Activated T-helper 2 cell treated with anti-CD3 and anti-CD28 coated beads, Interferon-gamma antibody, Interleukin-2, Interleukin-4, amounts not matched to agents 10 μg/mL and 5 μg/mL and 100 μg/mL, durations not matched to agents 14 hours and 24 hours and 36 hours (primary cell): ENCODE measurements around the gene SFN. TPM values are rescaled to one million over a fixed set of nuclear protein-coding genes. Genes with fewer than 3 reads are reported as not detected.
"Not testable (repeated sequence)": the region's sequence is repeated elsewhere in the genome, so short reads cannot be mapped to it uniquely, and the experiment has no call there.

Experiments used
- DNase-seq: peaks from one replicate; pipeline ENCODE4 v3.0.0; 2021; ENCODE audit warnings: low spot score
- H3K27ac Mint-ChIP-seq: one replicate; pipeline ENCODE4 v1.8.0; 2021; ENCODE audit warnings: mixed read lengths
- H3K27me3 Mint-ChIP-seq: one replicate; pipeline ENCODE4 v1.8.0; 2021; ENCODE audit warnings: low read depth, mixed read lengths
- H3K36me3 Mint-ChIP-seq: one replicate; pipeline ENCODE4 v1.8.0; 2021; ENCODE audit warnings: low read depth, mixed read lengths
- H3K4me1 Mint-ChIP-seq: one replicate; pipeline ENCODE4 v1.8.0; 2021; ENCODE audit warnings: low read depth, mixed read lengths
- H3K4me3 Mint-ChIP-seq: one replicate; pipeline ENCODE4 v1.8.0; 2021; ENCODE audit warnings: low read depth, mild to moderate bottlenecking, moderate library complexity, mixed read lengths
- H3K9me3 Mint-ChIP-seq: one replicate; pipeline ENCODE4 v1.8.0; 2021; ENCODE audit warnings: mixed read lengths
- intact Hi-C: fragments of 100-400 bp; cut with micrococcal nuclease; formaldehyde crosslinking; loops from one replicate; pipeline ENCODE4 v1.15.1; 2023
- total RNA-seq: library from RNA; stranded (reverse); gene quantifications from 2 replicates; pipeline ENCODE4 v1.2.3, GENCODE V29; 2022

SFN gene
- total RNA-seq, 1 donor from 2014 or later, result 0.62 TPM

DNA sequence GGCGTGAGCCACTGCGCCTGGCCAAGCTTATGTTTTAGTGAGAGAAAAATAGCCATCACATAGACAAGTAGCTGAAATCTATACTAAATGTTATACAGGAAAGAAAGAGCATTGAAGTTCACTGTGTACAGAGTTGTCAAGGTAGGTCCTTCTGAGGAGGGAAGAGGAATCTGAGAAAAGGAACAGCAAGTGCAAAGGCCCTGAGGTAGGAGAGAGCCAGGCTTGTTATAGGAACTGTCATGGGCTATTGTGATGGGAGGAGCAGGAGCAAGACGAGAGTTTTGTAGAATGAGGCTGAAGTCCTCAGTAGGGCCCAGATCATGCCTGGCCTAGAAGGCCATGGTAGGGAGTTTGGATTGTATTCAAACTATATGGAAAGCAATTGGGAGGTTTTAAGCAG is 31.9 kb upstream of the SFN start:
- no peak overlapping the region for H3K4me3 Mint-ChIP-seq

DNA sequence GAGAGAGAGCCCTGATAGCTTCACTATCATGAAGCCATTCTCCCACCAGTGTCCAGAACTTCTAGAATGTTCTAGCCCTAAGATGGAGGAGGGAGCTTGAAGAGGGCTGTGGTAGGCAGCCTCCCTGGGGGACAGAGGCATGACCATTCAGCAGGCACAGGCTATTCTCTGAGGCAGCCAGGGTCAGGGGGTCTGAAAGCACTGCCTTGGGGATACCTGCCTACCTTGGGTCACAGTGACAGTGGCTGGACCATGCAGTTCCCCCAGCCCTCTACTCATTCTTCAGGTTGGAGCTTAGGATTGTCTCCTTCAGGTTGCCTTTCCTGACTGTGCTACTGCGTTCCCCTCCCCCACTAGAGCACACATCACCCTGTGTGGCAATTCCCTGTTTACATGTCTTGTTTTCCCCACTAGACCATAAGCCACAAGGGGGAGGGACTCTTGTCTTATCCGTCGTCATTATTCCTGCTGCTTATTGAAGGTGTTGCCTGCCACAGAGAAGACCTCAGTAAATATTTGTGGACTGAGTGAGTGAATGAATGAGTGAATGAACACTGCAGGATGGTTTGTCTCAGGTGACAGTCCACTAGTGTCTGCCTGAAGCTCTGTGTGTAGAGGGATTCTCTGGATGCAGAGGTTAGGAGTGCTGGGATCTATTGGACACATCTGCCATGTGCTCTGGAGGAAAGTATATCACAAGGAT is 31.3 kb upstream of the SFN start:
- Mint-ChIP-seq H3K27me3 (no peaks in the 10 kb centered on the region), H3K4me1 (peaks cover 62% of the 10 kb centered on the region), H3K27ac (peak overlapping the region; percentile 96), H3K9me3 (no peaks in the 10 kb centered on the region), H3K36me3 (peaks cover 85% of the 10 kb centered on the region), H3K4me3 (no peak overlapping the region)
- no peak for DNase-seq
- intact Hi-C loops, result loop anchor here (2.0 kb wide), 1 partner anchor 43 kb away; no protein-coding TSS in a partner anchor

More for the DNA sequence above, 31.9 kb upstream of the SFN start:
- Mint-ChIP-seq H3K9me3 (no peaks in the 10 kb centered on the region), H3K36me3 (peaks cover 80% of the 10 kb centered on the region), H3K27ac (peak overlapping the region; percentile 60), H3K4me1 (peaks cover 62% of the 10 kb centered on the region), H3K27me3 (no peaks in the 10 kb centered on the region)
- intact Hi-C loops, result no loop called here
- DNase-seq, result no peak

DNA sequence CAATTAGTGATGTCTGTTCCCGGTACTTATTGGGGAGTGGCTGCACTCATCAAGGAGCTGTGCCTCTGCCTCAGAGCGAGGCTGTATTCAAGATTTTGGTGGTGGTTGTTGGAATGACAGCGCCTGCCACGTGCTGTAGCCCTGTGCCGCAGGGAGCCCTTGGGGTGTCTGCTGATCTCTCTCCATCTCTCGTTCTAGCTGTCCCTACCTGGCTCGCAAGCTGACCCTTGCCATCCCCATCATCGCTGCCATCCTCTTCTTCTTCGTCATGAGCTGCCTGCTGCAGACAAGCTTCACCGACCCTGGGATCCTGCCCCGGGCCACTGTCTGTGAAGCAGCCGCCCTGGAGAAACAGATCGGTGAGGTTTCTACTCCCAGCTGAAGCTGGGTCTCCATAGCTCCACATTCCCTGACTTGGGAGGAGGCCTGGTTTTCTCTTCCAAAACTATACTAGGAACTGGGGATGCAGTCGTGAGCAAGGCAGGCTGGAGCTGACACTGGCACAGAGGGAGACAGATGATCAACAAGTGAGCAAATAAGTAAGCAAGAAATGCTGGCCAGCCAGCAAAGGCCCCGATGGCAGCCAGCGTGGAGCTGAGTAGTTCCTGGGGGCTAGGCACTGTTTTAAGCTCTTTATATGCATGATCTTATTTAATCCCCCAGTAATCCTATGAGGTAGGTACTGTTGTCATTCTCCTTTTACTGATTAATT is 30.5 kb upstream of the SFN start:
- no peaks in the 10 kb centered on the region for H3K27me3 Mint-ChIP-seq
- intact Hi-C loops, result loop anchor here (2.0 kb wide), 1 partner anchor 44 kb away; no protein-coding TSS in a partner anchor
- peaks cover 83% of the 10 kb centered on the region for H3K36me3 Mint-ChIP-seq

DNA sequence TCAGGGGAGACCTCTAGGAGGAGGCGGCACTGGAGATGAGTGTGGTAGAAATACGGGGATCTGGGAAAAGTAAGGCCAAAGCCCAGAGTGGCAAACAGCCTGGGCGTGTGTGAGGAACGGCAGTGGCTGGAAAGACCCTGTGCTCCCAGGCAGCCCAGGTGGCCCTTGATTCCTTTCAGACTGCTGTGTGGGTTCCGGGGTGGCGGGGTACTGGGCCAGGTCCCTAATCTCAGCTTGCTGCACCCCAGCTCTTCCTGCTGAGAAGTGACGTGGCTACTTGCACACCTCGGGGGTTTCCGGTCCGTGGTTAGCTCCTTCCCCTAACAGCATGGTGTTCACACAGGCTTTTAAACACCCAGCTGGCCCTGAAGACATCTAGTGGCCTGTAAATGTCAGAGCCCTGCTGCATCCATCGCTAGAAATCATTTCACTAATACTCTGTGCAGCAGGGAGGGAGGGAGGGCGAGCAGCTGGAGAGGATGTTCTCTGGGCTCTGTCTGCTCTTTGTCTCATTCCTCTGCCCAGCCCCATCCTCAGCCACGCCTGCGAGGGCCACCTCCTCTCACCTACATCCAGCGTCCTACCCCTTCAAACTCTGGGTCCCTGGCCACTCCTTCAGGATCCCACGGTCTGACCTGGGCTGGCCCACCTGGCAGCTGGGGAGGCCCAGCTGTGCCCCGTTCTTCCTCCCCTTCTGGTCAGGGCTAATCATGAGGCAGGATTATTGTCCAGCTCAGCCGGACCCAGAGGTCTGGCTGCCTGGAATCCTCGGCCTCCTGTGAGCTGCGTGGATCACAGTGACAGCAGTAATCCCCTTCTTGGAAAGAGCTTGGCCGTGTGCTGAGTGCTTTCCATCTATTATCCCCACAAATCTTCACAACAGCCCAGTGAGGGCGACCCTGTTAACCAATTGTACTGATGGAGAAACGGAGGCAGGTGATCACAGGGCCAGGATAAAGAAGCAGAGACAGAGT is 29.2 kb upstream of the SFN start:
- H3K4me1 Mint-ChIP-seq, result peaks cover 49% of the 10 kb centered on the region
- H3K27me3 Mint-ChIP-seq, result no peaks in the 10 kb centered on the region
- intact Hi-C loops, result loop anchor here (2.0 kb wide), 1 partner anchor 45 kb away; no protein-coding TSS in a partner anchor
- H3K36me3 Mint-ChIP-seq, result peaks cover 85% of the 10 kb centered on the region
- peak; percentile 87 for DNase-seq
- peak overlapping the region; percentile 96 for H3K27ac Mint-ChIP-seq
- H3K4me3 Mint-ChIP-seq, result peak overlapping the region; percentile 73
- H3K9me3 Mint-ChIP-seq, result no peaks in the 10 kb centered on the region

More for the DNA sequence above, 30.5 kb upstream of the SFN start:
- H3K4me3 Mint-ChIP-seq, result peak overlapping the region; percentile 73
- H3K9me3 Mint-ChIP-seq, result no peaks in the 10 kb centered on the region
- H3K27ac Mint-ChIP-seq, result peak overlapping the region; percentile 96
- DNase-seq, result no peak
- peaks cover 61% of the 10 kb centered on the region for H3K4me1 Mint-ChIP-seq

DNA sequence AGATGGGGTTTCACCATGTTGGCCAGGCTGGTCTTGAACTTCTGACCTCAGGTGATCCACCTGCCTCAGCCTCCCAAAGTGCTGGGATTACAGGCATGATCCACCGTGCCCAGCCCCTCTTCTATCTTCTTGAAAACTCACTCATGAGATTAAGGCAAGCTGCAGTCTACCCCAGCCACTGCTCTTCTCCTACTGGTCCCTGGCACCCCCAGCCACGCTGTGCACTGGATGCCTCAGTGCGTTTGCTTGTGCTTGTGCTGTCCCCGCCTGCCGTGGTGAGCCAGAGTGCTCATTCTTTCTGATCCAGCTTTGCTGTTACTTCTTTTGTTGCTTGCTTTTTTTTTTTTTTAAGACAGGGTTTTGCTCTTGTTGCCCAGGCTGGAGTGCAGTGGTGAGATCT is 25.3 kb upstream of the SFN start:
- intact Hi-C loops, H3K27me3 Mint-ChIP-seq, DNase-seq, H3K4me3 Mint-ChIP-seq, H3K9me3 Mint-ChIP-seq: not testable (repeated sequence)
- Mint-ChIP-seq H3K27ac (peak overlapping the region; percentile 65), H3K36me3 (peaks cover 78% of the 10 kb centered on the region), H3K4me1 (peaks cover 21% of the 10 kb centered on the region)

DNA sequence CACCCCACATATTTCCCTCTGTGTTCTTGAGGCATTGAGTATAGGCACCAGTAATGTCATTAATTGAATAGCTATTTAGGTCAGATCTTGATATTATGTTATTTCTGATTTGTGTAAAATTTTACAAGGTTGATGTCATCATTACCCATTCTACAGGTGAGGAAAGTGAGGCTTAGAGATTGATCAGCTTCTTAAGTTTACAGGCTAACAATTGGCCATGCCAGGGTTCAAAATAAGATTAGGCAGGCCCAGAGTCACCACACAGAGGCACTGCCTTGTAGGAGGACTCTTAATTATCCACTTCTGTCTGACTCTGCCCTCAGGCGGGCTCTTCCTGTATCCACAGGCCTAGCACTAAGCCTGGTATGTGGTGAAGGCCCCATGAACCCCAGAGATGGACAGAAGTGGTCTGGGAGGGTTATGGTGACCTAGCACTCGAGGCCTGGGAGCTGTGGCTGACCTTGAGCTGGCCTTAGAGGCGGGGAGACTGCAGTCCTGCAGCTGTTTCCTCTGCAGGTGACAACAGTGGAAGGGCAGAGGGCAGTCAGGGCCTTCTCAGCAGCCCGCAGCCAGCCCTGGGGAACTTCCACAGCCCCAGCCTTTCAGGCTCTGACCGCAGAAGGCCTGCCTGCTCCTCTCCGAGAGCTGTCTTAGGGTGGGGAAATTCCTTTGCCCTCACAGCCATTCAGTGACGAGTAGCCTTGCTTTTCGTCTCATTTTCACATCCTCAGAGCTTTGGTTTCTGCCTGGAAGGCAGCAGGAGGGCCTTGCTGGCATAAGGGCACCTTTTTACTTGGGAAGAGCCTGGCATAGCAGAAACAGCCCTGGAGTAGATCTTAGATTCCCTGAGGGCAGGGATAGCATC is 24.2 kb upstream of the SFN start:
- Mint-ChIP-seq H3K9me3 (no peaks in the 10 kb centered on the region), H3K36me3 (peaks cover 72% of the 10 kb centered on the region), H3K4me1 (peaks cover 11% of the 10 kb centered on the region), H3K4me3 (no peak overlapping the region), H3K27ac (peak overlapping the region; percentile 57), H3K27me3 (no peaks in the 10 kb centered on the region)
- no peak for DNase-seq
- intact Hi-C loops, result no loop called here

DNA sequence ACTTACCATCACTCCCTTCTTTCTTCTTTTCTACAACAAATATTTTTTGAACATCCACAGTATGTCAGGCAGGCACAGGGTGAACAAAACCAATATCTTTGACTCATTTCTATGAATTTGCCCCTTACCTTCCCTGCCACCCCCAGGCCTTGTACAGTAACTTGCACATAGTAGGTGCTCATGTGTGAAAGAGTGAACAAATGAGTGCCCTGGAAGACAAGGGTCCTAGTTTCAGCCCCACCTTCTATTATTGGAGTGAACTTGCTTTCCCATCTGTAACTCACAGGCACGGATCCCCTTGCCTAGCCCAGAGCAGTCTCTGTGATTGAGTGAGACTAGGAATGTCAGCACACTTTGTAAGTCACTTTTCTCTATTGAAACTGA is 23.6 kb upstream of the SFN start:
- Mint-ChIP-seq H3K4me3 (no peak overlapping the region), H3K9me3 (no peaks in the 10 kb centered on the region), H3K36me3 (peaks cover 71% of the 10 kb centered on the region)

DNA sequence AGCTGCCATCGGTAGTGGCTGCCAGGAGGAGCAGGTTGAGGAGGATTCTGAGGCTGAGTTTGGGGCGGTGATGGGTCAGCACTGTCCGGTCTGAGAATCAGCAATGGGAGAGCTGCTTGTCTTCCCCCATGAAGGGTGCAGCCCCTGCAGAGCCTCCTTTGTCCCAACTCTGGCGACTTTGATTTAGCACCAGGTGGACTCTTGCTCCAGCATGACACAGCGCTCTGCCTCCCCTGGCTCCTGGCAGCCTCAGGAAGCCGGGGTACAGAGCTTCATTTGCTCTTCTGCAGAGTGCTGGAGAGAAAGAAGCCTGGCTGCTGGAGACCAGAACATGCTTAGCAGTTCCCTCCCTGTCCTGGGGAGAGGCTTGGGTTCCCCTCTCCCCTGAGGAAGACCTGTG is 23.2 kb upstream of the SFN start:
- Mint-ChIP-seq H3K4me3 (no peak overlapping the region), H3K27me3 (no peaks in the 10 kb centered on the region), H3K36me3 (peaks cover 71% of the 10 kb centered on the region), H3K27ac (no peak overlapping the region), H3K9me3 (no peaks in the 10 kb centered on the region), H3K4me1 (peaks cover 2% of the 10 kb centered on the region)
- DNase-seq, result no peak
- intact Hi-C loops, result no loop called here

More for the DNA sequence above, 23.6 kb upstream of the SFN start:
- intact Hi-C loops, result no loop called here
- Mint-ChIP-seq H3K27me3 (no peaks in the 10 kb centered on the region), H3K27ac (peak overlapping the region; percentile 57), H3K4me1 (peaks cover 5% of the 10 kb centered on the region)
- DNase-seq, result no peak

DNA sequence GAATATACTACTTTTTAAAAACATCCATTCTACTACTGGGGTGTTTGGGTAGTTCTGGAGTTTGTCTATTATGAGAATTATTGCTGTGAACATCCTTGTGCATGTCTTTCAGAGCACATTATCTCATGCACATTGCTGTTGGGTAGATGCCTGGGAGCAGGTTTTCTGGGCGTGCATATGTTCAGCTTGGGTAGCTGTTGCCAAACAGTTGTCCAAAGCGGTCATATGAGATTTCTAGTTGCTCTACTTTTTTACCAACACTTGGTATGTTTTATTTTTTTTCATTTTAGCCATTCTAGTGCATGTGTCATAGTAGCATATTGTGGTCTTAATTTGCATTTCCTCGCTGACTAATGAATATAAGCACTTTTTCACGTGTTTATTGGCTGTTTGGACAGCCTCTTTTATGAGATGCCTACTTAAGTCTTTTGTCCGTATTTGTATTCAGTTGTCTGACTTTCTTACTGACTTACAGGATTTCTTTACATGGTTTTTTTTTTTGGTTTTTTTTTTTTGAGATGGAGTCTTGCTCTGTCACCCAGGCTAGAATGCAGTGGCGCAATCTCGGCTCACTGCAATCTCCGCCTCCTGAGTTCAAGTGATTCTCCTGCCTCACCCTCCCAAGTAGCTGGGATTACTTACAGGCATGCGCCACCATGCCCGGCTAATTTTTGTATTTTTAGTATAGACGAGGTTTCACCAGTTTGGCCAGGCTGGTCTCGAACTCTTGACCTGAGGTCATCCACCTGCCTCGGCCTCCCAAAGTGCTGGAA is 18.3 kb upstream of the SFN start:
- no peak for DNase-seq
- Mint-ChIP-seq H3K4me1 (peaks cover 2% of the 10 kb centered on the region), H3K4me3 (no peak overlapping the region), H3K27me3 (no peaks in the 10 kb centered on the region), H3K9me3 (no peaks in the 10 kb centered on the region), H3K36me3 (peaks cover 63% of the 10 kb centered on the region), H3K27ac (no peak overlapping the region)
- intact Hi-C loops, result no loop called here

DNA sequence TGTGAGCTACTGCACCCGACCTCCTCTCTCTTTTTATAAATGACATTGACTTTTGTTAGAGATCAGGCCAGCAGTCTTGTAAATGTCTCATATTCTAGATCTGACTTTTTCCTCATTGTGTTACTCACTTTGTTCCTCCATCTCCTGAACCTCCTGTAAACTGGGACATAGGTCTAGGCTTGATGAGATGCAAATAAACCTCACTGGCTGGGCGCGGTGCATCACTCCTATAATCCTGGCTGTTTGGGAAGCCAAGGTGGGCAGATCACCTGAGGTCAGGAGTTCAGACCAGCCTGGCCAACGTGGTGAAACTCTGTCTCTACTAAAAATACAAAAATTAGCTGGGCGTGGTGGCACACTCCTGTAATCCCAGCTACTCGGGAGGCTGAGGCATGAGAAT is 15.1 kb upstream of the SFN start:
- H3K27me3 Mint-ChIP-seq, DNase-seq, intact Hi-C loops, H3K4me1 Mint-ChIP-seq, H3K9me3 Mint-ChIP-seq, H3K4me3 Mint-ChIP-seq, H3K27ac Mint-ChIP-seq: not testable (repeated sequence)
- peaks cover 72% of the 10 kb centered on the region for H3K36me3 Mint-ChIP-seq

DNA sequence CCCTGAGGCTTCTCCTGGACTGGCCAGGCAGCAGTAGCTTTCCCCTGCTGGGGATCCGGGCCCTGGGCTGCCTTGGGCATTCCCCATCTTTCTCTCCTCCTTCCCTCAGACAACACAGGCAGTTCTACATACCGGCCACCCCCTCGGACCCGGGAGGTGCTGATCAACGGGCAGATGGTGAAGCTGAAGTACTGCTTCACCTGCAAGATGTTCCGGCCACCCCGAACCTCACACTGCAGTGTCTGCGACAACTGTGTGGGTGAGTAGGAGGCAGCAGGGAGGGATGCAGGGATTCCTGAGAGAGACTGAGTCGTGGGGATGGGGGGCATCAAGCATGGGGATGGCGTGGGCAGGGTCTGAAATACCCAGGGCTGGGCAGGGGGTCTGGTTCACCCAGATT is 14.4 kb upstream of the SFN start:
- no peak overlapping the region for H3K4me3 Mint-ChIP-seq
- H3K9me3 Mint-ChIP-seq, result no peaks in the 10 kb centered on the region
- intact Hi-C loops, result no loop called here
- H3K4me1 Mint-ChIP-seq, result peaks cover 2% of the 10 kb centered on the region
- H3K27me3 Mint-ChIP-seq, result no peaks in the 10 kb centered on the region
- DNase-seq, result no peak
- peaks cover 74% of the 10 kb centered on the region for H3K36me3 Mint-ChIP-seq
- H3K27ac Mint-ChIP-seq, result peak overlapping the region; percentile 33
